M059J (cell line): ENCODE results near the gene MTX3. TPM values are rescaled to one million over a fixed set of nuclear protein-coding genes. Genes with fewer than 3 reads are reported as not detected.

Source experiments
- DNase-seq: peaks from one replicate; pipeline ENCODE4 v3.0.0-alpha.2; 2012; ENCODE audit warnings: low read depth
- total RNA-seq: library from RNA; depleted of rRNA; stranded (reverse); fragments of >200 nt; shearing (Covaris generic); gene quantifications from 2 replicates; pipeline ENCODE4 v1.2.3, GENCODE V29; 2014

The MTX3 gene
- total RNA-seq, 1 experiment from 2014 or later = 10.8 TPM

- DNase-seq = no peak
Measured at GRCh38 chr5:79983618-79984017, 7.4 kb downstream of the MTX3 start.

DNA sequence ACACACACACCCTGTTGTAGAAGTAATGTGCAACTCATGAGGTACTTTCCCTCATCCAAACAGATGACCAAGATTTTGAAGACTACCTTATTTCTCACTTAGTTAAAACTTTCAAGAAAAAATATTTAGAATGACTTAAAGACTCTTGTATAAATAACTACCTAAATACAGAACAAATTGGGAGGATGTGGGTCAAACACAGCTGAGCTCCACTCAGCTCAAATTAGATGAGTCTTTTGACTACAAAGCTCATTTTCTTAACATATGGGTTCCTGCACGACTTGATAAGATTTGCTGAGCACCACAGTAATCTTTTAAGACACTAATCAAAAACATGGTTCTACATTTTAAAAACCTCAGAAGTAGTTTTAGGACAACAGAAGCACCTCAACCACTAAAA is 8.9 kb downstream of the MTX3 start:
- no peak for DNase-seq

DNA sequence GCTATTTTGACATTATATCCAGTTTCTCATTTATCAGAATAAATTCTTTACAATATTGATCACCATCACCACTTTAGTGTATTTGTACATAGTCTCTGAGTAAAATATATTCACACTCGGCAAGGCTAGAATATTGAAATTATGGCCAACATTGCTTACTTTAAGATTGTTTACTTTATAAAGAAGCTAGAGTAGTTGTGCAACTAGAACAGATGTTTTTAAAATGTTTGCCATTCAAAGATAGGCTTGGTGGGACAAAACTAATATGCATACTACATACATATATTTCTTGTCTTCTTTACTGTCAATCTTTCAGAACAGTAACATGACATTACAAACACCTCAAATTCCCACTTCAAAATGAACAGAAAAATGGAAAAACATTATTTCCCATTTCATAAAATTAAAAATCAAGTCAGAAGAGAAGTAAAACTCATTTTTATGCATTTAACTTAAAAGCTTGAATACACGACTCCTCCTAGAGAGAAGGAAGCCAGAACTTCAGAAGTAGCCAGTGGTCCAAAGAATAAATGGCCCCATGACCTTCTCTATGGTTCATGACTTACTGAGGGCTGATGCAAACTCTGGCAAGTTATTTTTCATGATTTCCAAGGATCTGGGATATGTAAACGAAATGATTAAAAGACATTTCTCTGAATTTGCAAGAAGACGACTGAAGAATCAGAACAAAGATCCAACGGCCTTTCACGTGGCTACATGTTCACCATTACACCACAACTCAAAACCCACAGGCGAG is 14.1 kb downstream of the MTX3 start:
- DNase-seq = no peak

- DNase-seq = no peak
Measured at GRCh38 chr5:79975422-79975821, 15.6 kb downstream of the MTX3 start.

DNA sequence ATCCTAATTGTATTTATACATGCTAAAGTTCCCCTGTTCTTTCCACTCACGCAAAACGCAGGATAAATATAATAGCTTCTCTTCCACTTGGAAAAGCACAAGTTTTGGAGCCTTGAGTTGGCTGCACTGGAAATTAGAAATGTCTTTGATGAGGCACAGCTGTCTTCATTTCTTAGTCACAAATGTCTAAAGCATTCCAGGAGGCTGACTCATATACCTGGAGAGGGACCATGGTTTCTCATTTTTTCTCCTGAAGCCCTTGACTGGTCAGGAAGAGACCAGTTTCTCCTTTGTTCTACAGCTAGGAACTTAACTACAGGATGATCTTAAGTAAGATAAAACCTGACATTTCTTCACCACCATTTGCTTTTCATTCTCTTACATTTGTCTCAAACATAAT is 16.2 kb downstream of the MTX3 start:
- DNase-seq = peak; percentile 86

GRCh38 chr5:79973996-79974395 is 17.1 kb downstream of the MTX3 start:
- no peak for DNase-seq

GRCh38 chr5:79973511-79973910 is 17.6 kb downstream of the MTX3 start:
- DNase-seq = peak; percentile 30

- DNase-seq = peak; percentile 77
Measured at GRCh38 chr5:79971156-79971555, 19.9 kb downstream of the MTX3 start.

GRCh38 chr5:79966448-79966847 is 24.6 kb downstream of the MTX3 start:
- DNase-seq = no peak

GRCh38 chr5:79964136-79964535 is 26.9 kb downstream of the MTX3 start:
- DNase-seq = no peak

DNA sequence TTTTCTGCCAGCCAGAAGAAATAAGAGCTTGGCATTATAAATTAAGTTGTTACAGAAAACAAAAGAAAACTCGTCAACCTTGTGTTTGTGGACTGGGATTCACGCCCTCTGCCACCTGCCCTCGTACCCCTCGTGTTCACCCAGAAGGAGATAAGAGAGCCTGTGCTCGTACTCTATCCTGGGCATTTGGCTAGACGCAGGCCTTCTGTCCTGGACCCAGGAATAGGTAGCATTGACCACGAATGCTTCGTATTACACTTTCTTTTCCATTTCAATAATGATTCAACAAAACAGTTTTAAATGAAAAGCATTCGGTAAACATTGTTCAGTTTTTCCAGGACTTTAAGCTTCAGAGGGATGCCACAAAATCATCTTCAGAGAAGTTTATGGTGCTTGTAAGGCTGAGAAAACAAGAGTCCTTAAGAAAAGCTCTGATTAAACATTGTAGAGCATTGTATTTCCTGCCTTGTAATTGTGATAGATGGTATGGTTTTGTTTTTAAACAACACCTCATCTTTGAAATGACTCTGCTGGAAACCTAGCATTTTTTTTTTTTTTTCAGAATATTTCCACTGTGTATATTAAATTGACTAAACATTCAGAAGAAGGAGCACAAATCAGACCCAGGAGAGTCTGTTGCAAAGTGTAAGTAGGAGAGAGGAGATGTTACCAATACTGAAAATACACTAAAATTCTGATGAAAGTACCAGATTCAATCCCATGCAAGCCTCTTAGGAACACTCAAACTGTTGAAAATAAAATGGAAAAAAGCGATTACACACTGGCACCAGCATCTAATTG is 27.6 kb downstream of the MTX3 start:
- DNase-seq = no peak

GRCh38 chr5:79962575-79963222 is 28.4 kb downstream of the MTX3 start:
- peak; percentile 73 for DNase-seq

DNA sequence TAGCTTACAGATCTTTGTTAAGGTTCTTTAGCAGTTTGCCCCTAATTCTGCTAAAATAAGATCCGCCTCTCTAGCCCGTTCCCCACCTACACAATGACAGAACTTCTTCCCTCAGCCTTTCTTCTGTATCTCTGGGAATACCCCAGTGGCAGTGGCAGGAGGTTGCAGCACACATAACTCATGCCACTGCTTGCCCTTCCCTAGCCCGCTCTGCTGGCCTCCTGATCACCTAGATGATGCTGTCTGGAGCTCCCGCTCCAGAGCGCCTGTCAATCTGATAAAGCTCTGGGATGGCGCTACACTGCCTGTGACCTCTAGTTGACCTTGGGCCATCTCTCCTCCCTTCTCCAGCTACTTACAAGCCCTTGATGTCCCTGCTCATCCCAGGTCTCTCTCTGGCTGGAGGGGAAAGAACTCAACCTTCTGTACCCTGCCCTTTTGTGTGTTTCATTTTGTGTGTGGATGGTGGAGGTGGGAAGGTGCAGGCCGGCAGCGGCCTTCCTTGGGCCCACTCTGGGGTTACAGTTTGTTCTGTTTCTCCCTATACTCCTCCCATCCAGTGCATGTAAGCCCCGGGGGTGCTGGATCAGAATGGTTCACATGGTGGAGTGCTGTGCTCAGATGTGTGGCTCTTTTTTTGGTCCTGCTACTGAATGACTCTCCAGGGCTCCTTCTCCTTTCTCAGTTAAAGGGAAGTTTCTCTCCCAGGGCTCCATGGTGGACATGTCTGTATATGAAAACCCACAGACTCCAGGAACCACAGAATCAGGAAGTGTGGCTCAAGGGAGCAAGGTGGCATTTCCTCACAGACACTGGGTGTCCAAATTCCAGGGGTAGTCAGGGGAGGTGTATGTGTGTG is 29.1 kb downstream of the MTX3 start:
- DNase-seq = peak; percentile 15

DNA sequence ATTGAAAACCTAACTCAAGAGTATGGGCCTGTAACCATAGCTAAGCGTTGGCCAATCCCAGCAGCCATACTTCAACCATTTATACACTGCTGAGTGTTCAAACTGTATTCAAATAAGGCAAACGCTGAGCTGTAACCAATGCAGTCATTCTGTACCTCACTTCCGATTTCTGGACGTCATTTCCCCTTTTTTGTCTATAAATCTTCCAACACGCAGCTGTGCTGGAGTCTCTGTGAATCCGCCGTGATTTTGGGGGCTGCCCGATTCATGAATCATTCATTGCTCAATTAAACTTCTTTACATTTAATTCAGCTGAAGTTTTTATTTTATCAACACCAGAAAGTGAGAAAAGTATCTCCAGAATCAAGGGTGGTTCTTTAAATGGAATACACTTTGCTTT is 31.7 kb downstream of the MTX3 start:
- DNase-seq = no peak

- peak; percentile 91 for DNase-seq
Measured at GRCh38 chr5:79955941-79956670, 35.0 kb downstream of the MTX3 start.

DNA sequence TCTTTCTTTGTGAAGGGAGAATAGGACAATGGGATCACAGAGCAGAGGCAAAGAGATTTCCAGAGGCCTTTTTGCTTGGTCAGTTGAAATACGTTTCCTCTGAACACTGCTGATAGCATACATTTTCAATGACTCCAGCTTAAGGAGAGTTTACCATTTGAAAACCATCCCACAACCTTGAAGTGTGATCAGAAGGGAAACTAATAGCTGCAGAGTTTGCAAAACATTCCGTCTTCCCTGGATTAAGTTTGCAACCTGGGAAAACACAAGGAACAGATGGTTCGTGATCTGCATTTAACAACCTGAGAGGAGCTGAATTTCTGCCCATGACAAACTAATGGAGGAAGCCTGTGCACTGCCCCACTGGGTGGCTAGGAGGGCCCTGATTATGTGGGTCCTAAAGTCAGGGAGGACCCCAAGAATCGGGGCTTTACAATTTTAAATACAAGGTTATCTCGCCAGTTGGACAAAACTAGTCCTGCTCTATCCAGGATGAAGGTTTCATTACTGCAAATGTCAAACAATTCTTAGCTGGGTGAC is 35.6 kb downstream of the MTX3 start:
- no peak for DNase-seq

GRCh38 chr5:79954620-79955019 is 36.4 kb downstream of the MTX3 start:
- no peak for DNase-seq

GRCh38 chr5:79947567-79947966 is 43.5 kb downstream of the MTX3 start:
- DNase-seq = no peak

DNA sequence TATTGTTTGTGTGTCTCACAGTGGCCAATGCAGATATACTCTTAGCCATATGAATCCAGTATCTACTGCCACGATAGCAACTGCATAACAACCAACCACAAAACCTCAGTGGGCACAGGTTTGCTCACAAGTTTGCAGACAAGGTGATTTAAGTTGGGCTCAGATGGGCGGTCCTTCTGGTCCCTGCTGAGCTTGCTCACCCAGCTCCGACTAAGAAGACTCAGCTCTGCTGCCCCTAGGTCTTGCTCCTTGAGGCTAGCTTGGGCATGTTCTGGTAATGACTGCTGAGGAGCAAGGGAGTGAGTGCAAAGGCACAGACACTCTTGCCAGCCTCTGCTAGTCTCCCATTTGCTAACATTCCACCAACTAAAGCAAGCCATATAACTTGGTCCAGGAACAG is 52.6 kb downstream of the MTX3 start:
- no peak for DNase-seq

GRCh38 chr5:79936646-79937216 is 54.3 kb downstream of the MTX3 start:
- no peak for DNase-seq
